GM12873 (cell line): Measurements from ENCODE around the gene IGLON5.

ENCODE experiments used
- CTCF ChIP-seq: IDR thresholded peaks from 2 replicates; pipeline ENCODE4 v1.5.1; 2012; ENCODE audit warnings: low read depth, mild to moderate bottlenecking, moderate library complexity, low read length, control low read depth; ENCODE audit not compliant: insufficient read depth; ENCODE audit errors: missing control alignments

The IGLON5 gene

GRCh38 chr19:51339687-51340656, 28.5 kb downstream of the IGLON5 start:
- TF ChIP-seq CTCF = peak; percentile 34

GRCh38 chr19:51341066-51341465, 29.6 kb downstream of the IGLON5 start:
- TF ChIP-seq CTCF = no peak

- TF ChIP-seq CTCF = no peak
Measured at GRCh38 chr19:51341976-51342580, 30.6 kb downstream of the IGLON5 start, which contains the start of gene VSIG10L. Gene VSIG10L, minus strand, starts transcription at chr19:51342139. Its CDS starts 15 bp downstream, at chr19:51342124.

DNA sequence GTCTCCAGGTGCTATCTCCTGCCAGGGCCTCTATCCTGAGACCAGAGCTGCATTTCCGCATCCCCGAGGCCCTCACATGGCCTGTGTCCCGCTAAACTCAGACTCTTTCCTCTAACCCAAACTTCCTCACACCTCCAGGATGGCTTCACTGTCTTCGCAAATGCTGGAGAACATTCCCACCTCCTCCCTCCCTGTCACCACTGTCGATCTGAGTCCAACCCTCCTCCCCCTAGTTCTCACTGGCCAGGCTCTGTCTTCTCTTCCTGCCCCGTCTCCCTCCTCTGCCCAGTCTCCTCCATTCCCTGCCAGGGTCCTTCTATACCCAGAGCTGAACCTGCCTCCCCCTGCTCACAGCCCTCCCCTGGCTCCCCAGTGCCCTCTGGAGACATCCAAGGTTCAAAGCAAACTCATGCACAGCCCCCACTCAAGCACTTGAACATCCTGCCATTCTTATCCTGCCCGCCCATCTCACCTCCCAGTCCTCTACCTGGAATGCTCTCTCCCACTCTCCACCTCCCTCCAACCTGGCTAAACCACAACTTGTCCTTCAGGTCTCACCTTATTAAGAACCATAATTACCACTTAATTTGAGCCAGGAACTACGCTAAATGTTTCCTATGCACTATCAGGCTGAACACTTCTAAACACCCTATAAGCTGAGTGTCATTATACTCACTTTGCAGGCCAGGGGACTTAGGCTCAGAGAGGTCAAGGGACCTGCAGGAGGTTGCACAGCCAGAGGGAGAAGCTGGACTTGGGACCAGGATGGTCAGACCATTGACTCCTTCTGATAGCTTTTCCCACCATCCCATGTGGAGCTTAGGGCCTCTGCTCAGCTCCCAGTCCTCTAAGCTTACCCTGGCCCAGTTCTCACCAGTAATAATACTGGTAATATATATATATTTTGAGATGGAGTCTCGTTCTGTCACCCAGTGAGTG, 31.5 kb downstream of the IGLON5 start:
- no peak for TF ChIP-seq CTCF

DNA sequence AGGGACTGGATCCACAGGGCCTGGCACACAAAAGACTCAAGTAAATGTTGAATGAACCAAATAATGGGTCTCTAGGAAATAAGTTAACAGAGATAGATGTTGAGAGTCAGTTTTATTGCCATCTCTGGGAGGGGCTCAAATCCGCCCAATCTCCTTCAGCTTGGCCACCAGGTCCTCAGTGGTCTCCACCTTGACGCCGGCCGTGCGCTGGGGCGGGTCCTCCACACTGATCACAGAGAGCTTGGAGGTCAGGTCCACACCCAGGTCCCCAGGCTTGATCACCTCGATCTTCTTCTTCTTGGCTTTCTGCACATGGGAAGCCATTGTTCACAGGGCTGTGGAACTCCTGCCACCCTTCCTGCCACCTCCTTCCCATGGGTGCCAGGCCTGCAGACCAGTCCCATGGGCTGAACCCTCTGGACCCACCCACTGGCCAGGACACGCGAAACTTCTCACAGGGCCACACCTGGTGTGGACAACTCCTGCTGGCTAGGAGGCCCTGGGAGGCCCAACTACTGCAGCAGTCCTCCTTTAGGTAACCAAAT, 33.7 kb downstream of the IGLON5 start:
- TF ChIP-seq CTCF = no peak

DNA sequence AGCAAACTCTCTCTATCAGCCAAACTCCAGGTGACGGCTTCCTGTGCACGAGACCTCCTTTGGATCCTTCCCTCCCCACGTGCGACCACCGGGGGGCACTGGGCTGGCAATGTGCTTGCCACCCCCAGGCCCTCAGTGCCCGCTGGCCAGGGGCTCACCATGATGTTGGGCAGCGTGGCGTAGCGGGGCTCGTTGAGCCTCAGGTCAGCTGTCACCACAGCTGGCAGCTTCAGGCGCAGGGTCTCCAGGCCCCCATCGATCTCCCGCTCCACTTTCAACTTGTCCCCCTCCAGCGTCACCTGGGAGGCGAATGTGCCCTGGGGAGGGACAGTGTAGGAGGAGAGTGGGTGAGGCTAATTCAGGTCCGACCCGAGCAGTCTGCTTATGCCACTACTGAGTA, 35.3 kb downstream of the IGLON5 start:
- TF ChIP-seq CTCF = peak; percentile 10
